SW 1271 (cell line): Measurements from ENCODE around the gene NPPA.

ENCODE experiments used
- DNase-seq, 2 experiments: peaks; one replicate each; lab custom pipeline; 2025; lab: John Stamatoyannopoulos, UW

The NPPA gene

DNA sequence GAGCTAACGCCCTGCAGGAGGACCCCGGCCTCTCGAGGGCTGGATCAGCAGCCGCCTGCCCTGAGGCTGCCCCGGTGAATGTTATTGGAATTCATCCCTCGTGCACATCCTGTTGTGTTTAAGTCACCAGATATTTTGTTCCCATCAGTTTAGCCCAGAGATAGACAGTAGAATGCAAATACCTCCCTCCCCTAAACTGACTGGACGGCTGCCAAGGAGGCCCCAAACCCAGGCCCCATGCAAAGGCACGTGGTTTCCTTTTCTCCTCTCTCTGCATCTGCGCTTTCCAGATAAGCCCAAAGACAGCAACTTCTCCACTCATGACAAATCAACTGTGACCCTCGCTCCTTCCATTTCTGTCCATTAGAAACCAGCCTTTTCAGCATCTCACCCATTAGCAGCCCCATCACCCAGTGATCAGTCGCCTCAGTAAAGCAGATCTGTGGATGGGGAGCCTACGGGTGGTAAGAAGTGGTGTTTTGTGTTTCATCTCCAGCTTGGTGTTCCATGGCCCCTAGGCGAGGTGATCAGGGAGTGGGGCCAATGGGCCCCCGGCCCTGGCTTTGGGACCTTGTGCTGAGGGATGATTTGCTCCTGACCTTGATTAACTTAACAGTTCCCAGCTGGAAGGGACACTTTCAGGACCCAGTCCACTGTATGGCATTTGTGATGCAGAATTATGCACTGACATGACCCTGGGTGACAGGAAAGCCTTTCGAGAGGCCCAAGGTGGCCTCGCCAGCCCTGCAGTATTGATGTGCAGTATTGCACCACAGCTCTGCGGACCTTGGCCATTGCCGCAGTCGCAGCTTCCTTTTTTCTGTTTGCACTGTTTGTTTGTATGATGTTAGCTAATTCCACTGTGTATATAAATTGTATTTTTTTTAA is 5.2 kb downstream of the NPPA start:
- no peak for DNase-seq

DNA sequence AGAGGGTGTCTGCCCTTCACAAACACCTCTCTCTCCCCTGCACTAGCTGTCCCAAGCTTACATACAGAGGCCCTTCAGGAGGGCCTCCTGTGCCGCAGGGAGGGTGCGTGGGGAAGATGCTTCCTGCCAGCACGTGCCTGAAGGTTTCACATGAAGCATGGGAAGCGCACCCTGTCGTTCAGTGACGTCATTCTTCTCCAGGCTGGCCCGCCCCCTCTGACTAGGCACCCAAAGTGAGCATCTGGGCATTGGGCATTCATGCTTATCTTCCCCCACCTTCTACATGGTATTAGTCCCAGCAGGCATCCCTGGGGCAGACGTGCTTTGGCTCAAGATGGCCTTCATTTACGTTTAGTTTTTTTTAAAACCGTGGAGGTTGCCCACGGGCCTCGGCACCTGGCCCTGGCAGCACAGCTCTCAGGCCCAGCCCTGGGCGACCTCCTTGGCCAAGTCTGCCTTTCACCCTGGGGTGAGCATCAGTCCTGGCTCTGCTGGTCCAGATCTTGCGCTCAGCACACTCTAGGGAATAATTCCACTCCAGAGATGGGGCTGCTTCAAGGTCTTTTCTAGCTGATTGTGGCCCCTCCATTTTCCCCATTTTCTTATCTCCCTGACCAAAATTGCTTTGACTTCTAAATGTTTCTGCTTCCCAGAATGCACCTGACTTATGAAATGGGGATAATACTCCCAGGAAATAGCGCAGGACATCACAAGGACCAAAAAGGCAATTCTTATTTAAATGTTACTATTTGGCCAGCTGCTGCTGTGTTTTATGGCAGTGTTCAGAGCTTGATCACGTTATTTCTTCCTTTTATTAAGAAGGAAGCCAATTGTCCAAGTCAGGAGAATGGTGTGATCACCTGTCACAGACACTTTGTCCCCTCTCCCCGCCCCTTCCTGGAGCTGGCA is 6.1 kb downstream of the NPPA start:
- no peak for DNase-seq

DNA sequence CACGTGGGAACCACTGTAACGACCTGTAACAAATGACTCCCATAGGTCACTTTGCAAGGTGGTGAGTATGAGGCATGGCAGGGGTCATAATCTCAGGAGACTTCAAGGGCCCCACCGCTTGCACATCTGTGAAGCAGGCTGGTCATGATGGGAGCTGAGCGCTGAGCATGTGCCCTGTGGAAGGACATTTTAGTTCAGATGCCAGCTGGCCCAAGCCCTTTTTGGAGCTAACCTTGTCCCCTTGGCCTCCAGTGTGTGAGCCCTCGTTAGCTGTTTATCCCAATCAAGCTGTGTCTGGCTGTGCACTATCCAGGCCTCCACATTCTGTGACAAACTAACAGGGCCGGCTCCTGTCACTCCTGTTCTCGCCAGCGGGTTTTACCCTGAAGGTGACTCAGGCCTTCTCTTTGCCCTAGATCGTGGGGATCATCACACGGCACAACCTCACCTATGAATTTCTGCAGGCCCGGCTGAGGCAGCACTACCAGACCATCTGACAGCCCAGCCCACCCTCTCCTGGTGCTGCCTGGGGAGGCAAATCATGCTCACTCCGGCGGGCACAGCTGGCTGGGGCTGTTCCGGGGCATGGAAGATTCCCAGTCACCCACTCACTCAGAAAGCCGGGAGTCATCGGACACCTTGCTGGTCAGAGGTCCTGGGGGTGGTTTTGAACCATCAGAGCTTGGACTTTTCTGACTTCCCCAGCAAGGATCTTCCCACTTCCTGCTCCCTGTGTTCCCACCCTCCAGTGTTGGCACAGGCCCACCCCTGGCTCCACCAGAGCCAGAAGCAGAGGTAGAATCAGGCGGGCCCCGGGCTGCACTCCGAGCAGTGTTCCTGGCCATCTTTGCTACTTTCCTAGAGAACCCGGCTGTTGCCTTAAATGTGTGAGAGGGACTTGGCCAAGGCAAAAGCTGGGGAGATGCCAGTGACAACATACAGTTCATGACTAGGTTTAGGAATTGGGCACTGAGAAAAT is 7.6 kb downstream of the NPPA start:
- no peak for DNase-seq

DNA sequence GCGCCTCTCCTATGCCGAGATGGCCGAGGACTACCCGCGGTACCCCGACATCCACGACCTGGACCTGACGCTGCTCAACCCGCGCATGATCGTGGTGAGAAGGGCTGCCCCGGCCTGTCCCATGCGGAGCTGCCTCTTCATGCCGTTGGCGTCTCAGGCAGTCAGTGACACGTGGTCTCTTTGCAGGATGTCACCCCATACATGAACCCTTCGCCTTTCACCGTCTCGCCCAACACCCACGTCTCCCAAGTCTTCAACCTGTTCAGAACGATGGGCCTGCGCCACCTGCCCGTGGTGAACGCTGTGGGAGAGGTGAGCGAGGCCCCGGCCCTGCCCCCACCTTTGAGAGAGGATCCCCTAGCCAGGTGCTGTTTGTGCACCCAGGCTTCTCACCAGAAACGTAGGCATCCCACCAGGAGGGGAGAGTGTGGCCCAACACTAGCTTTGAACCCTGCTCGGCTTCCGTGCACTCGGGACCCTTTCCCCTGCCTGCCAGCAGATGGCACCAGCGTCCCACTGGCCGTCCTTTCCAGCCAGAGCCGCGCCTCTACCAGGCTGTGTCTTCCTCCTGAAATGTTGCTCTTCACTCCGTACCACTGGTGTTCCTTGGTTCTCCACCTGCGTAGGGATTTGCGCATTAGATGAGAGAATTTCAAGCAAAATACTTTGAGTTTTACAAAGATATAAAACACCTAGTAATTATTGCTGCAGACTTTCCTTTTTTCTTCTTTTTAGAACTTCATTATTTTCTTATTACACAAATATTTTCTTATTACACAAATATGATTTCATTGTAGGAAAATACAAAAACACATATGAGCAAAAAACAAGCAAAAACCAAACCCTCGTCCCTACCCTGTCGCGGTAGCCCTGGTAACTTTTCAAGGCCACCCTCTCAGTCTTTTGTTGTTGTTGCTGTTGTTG is 9.0 kb downstream of the NPPA start:
- peak in 1 of 2 experiments; percentile 3 for DNase-seq

DNA sequence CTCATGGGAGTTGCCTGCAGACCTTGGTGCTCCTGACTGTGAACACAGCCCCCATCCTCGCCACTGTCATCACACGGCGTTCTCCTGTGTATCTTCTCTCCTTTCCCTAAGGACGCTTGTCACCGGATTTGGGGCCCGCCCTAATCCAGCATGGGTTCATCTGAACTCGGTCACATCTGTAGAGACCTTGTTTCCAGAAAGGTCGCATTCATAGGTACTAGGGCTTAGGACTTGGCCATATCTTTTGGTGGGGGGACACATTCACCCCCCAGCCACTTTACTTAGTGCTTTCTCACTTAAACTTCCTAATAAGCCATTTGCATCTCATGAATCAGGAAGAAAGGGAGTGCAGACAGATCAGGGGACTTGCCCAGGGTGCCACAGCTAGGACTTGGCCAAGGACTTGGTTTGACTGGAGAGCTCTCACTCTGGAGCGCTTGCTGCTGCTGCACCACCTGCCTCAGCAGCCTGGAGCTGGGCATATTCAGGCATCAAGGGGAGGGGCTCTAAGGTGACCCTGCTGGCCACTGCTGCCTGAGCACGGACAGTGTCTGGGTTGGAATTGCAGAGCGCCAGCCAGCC is 9.7 kb downstream of the NPPA start:
- no peak for DNase-seq

DNA sequence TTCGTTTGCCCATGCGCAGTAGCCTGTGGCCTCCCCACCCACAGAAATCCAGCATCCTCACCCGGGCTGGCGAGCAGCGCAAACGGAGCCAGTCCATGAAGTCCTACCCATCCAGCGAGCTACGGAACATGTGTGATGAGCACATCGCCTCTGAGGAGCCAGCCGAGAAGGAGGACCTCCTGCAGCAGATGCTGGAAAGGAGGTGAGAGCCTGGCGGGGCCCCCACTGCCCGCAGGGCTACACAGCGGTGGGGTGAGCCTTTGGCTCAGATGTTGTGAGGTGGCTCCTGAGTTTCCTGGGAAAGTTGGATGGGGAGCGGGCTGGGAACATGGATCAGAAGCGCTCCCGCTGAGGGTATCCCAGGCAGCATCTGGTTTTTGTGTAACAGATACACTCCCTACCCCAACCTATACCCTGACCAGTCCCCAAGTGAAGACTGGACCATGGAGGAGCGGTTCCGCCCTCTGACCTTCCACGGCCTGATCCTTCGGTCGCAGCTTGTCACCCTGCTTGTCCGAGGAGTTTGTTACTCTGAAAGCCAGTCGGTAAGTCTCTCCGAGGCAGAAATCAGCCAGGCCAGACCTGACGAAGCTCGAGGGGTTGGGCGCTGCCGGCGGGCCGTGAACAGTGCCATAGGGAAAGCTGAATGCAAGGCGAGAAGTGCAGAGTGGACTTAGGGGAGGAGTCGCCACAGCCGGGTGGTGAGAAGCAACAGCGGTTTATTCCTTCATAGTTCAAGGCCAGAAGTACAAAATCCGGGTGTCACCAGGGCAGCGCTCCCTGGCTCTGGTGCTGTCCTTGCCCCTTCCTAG is 10.4 kb downstream of the NPPA start:
- no peak for DNase-seq

DNA sequence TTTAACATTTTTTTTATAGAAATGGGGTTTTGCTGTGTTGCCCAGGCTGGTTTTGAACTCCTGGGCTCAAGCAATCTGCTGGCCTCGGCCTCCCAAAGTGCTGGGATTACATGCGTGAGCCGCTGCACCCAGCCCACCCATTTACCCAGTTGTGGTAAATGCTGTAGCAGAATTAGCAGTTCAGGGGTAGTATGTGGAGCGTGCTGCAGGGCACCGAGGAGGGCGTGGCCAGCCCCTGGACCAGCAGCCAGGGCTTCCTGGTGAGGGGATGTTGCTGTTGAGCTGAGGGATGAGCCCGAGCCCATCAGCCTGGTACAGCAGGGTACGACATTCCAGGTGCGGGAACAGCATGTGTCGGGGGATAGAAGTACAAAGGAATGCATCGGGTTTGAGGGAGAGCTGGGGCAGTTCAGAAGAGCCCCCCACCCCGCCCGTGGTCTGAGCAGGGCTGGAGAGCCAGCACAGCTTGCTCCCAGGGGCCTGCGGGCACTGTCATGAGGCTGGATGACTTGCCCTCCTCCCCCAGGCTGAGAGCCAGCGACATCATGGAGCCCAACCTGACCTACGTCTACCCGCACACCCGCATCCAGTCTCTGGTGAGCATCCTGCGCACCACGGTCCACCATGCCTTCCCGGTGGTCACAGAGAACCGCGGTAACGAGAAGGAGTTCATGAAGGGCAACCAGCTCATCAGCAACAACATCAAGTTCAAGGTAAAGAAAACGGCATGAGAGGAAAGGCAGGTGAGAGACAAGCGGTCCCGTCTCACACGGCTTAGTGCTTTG is 11.9 kb downstream of the NPPA start:
- DNase-seq, result no peak

DNA sequence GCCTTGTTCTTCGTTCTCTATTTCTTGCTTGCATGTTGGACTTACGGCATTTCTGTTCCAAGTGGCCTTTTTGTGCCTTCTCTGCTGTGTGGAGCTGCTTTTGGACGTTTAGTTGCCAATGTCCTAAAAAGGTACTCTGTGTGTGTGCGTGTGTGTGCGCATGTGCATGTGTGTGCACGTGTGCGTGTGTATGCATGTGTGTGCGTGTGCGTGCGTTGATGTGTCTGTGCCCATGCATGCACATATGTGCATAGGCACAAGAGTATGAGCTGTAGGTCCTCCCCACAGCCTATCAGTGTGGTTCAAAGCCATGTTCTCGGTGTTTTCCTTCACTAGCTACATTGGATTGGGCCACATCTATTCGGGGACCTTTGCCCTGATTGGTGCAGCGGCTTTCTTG is 13.7 kb downstream of the NPPA start:
- no peak for DNase-seq

DNA sequence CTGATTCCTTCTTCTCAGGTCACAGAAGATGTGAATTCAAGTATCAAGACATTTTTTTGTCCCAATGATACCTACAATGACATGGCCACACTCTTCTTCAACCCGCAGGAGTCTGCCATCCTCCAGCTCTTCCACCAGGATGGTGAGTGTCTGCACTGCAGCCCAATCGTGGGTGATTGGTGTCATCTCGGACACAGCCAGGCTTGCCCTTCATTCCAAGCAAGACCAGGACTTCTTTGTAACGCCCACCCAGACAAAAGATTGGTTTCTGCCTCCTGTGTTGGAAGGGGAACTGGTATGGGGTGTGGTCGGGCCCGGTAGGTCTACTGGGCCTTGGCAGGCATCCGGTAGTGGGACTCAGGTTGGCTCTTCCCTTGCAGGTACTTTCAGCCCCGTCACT is 14.1 kb downstream of the NPPA start:
- no peak for DNase-seq

DNA sequence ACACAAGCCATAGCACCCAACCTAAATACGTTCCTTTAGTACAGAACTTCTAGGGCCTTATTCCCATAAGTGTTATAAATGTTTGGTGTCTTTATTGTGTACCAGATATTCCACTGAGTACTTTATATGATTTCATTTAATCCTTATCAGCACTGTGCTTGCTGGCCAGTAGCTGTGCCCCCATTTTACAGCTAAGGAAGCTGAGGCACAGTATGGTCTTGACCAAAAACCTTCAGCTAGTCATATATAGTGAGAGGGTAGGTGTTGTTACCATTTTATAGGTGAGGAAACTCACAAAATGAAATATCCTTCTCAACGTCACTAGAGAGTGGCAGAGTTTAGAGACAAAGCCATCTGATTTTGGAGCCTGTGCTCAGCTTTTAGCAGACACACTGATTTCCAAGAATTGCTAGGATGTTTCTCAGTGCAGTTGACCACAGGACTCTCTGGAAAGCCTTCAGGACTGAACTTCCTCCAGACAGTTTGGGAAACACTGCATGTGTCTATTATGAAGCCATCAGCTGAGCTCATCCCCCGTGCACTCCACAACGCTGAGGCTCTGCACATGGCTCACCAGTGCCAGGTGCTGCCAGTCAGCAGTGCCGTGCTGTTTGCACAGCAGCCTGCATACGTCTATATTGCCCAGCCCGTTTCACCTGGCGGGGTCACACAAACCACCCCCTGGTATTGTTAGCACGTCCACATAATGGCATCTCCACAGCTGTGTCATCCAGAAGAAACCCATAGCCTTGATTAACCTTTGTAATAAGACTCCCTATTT is 15.4 kb downstream of the NPPA start:
- no peak for DNase-seq

DNA sequence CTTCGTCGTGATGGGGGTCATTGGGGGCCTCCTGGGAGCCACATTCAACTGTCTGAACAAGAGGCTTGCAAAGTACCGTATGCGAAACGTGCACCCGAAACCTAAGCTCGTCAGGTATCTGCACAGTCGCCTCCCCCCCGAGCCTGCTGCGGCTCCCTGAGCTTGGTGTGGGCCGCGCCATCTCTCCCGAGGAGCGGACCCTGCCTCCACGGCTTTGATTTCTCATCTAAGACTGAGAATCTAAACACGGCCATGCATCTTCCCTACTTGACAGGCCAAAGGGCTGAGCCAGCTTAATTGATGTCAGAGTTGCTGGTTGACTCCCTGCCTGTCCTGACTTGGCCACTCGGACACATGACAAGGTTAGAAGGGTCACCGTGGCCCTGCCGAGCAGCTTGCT is 19.1 kb downstream of the NPPA start:
- no peak for DNase-seq

DNA sequence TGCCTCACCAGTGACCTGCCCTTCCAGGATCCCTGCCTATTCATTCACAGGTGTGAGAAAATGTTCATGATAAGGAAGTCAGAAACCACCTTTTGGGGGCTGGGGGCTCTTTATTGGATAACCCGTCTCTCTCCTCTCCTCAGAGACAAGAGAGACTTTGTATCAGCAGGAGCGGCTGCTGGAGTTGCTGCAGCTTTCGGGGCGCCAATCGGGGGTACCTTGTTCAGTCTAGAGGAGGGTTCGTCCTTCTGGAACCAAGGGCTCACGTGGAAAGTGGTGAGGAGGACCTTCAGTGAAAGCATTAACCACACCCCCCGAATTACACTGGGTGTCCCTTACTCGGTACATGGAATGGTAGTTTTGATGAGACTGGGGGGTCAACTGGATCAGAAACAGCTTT is 20.6 kb downstream of the NPPA start:
- no peak for DNase-seq

DNA sequence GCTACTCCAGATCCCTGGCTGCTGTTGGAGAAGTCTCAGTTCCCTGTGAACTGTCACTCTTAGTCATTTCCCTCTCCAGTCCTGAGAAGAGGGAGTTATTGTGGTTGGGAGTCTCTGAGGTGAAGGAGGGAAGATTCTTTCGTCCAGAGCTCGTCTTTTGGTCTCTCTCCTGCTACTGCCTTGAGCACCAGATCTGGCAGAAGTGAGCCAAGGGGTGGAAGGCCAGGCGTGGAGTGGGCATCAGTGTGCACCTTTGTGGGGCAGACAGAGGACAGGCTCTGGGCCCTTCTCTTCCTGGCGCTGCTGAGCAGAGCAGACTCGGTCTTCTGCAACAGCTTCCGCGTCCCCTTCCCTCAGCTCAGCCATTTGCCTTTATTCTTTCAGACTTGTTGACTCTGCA is 22.5 kb downstream of the NPPA start:
- DNase-seq, result no peak

DNA sequence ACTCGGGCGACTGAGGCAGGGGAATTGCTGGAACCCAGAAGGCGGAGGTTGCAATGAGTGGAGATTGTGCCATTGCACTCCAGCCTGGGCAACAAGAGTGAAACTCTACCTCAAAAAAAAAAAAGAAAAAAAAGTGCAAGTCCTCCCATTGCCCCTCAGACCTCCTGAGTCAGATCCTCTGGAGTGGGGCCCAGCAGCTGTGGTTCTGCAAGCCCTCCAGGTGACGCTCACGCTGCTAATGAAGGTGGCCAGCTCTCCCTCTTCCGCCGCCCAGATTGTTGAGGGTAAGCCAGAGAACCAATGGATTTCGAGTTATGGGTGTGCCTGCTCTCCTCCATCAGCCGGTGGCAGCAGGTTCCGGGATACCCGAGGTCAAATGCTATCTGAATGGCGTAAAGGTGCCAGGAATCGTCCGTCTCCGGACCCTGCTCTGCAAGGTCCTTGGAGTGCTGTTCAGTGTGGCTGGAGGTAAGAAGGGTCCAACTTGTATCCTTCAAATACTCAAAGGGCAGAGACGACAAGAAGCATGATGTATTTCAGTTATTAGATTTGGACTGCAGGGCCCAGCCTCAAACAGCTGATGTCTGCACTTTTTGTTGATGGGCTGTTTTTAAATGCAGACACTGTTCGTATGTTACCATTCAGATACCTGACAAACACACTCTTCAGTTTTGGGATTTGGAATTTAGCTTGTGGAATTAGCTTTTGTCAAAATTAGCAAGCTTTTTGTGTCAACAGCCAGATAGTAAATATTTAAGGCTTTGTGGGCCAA is 24.0 kb downstream of the NPPA start:
- no peak for DNase-seq

DNA sequence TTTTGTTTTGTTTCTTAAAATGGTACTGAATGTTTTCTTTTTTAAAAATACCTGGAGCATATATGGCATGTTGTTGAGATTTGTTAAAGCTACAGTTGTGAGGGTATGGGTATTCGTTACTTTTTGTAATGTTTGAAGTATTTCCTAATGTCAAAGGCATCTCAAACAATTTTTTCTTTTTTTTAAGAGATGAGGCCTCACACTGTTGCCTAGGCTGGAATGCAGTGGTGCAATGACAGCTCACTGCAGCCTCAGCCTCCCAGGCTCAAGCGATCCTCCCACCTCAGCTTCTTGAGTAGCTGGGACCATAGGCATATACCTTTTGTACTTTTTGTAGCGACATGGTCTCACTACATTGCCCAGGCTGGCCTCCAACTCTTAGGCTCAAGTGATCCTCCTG is 25.5 kb downstream of the NPPA start:
- no peak for DNase-seq

DNA sequence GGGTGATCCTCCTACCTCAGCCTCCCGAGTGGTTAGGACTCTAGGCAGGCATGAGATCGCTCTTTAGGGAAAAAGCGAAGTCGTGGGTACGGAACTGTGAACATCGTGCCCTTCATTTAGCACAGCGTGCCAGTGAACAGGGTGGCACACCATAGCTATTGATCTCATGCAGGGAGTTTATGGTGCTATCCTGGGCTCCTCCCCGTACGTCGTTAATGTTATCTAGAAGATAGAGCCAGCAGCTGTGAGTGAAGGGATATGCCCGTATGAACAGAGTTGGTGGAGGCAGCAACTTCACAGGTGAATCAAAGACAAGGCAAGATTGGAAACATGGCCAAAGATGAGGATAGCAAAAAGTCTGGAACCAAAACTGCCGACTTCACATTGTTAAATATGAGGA is 30.4 kb downstream of the NPPA start:
- DNase-seq, result no peak

DNA sequence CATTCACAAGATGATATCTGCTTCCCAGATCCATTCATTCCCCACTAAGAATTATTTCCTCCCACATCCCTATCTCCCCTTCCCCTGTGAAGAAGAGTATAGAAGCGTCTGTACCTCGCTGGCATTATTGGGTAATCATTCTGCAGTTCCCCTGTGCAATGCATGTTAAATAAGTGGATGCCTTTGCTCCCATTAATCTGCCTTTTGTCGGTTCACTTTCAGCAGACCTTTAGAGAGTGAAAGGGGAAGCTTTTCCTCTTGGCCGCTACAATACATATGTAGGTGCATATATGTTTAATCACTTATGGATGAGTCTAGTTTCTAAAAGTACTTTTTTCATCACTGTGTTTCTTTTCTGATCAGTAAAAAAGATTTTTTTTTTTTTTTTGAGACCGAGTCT is 34.6 kb downstream of the NPPA start:
- no peak for DNase-seq
